ENCODE measurements around the gene TAC1. TPM values are rescaled to one million over a fixed set of nuclear protein-coding genes. Genes with fewer than 3 reads are reported as not detected.

TAC1 gene
- total and polyA plus RNA-seq, 12 donors, result 0.06 TPM; not detected in 11

Other genes starting within 250 kb of the TAC1 start
- gene ASNS, start 140.3 kb downstream of the TAC1 start, total RNA-seq, result 10 to 100 TPM in 5 of 10 donors, 1 to 10 TPM in 5; 4.0 to 26.4 (median 10.5) TPM
- 10 to 100 TPM; 22.9 to 25.7 TPM for gene ASNS, start 140.3 kb downstream of the TAC1 start, polyA plus RNA-seq